Mucosa of descending colon (tissue), 3 donors: ENCODE measurements around the gene VCL. TPM values are rescaled to one million over a fixed set of nuclear protein-coding genes. Genes with fewer than 3 reads are reported as not detected.
A peak's percentile ranks its signal among the peaks of the same experiment; 100 is the strongest.

ENCODE experiments used
- ATAC-seq: fragments of 200-7000 bp; cut with Tn5 transposase; one replicate; pipeline ENCODE4 v1.9.1; 2020; ENCODE audit warnings: mild to moderate bottlenecking, moderate library complexity
- DNase-seq, 3 donors: peaks; one replicate each; pipeline ENCODE4 v3.0.0-alpha.2; 2020
- H3K36me3 ChIP-seq: fragments of 200-600 bp; one replicate; pipeline ENCODE4 v1.8.0; 2021; ENCODE audit warnings: low read depth, mild to moderate bottlenecking
- H3K4me1 ChIP-seq: fragments of 200-600 bp; one replicate; pipeline ENCODE4 v1.8.0; 2021; ENCODE audit warnings: low read depth, mild to moderate bottlenecking
- H3K4me3 ChIP-seq: fragments of 200-600 bp; one replicate; pipeline ENCODE4 v1.8.0; 2021; ENCODE audit warnings: mild to moderate bottlenecking
- H3K9me3 ChIP-seq: fragments of 200-600 bp; one replicate; pipeline ENCODE4 v1.8.0; 2021; ENCODE audit warnings: mild to moderate bottlenecking
- intact Hi-C, 2 donors: fragments of 100-400 bp; cut with DNase I in 1 of 2; cut with micrococcal nuclease in 1 of 2; formaldehyde crosslinking; loops; one replicate each; pipeline versions ENCODE4 v1.11.0 to v1.11.1; 2022; cut with DNase I, micrococcal nuclease
- total RNA-seq, 3 donors: library from RNA; stranded (reverse); fragmentation: NEBNext Ultra II Directional in 2 of 3; extraction: Animal tissue kit (Norgen Biotek cat#: 25700) in 2 of 3; gene quantifications; one replicate each; pipeline versions ENCODE4 v1.2.1 to v1.2.4, GENCODE V29; 2021 to 2023
- TF ChIP-seq, protein P1 (sequence below): fragments of 200-600 bp; IDR thresholded peaks from one replicate; pipeline ENCODE4 v1.8.0; 2022; ENCODE audit warnings: antibody characterized with exemption, mild to moderate bottlenecking
- donor health status: DM: no; HTN: no; CAD: no; lungs with moderate emphysema.
- donor health status: DM: no; HTN: no; CAD: no.
- donor health status: DM: no; HTN: yes; CAD: no.

VCL gene
- total RNA-seq, 3 donors from 2014 or later, result 114 to 292 (median 117) TPM

GRCh38 chr10:73991203-73991883 is 6.6 kb upstream of the VCL start:
- no peaks in the 10 kb centered on the region for H3K4me1 ChIP-seq
- DNase-seq, result no peak
- H3K4me3 ChIP-seq, result no peak overlapping the region
- no peaks in the 10 kb centered on the region for H3K36me3 ChIP-seq
- intact Hi-C loops, result no loop called here
- TF ChIP-seq, protein P1, sequence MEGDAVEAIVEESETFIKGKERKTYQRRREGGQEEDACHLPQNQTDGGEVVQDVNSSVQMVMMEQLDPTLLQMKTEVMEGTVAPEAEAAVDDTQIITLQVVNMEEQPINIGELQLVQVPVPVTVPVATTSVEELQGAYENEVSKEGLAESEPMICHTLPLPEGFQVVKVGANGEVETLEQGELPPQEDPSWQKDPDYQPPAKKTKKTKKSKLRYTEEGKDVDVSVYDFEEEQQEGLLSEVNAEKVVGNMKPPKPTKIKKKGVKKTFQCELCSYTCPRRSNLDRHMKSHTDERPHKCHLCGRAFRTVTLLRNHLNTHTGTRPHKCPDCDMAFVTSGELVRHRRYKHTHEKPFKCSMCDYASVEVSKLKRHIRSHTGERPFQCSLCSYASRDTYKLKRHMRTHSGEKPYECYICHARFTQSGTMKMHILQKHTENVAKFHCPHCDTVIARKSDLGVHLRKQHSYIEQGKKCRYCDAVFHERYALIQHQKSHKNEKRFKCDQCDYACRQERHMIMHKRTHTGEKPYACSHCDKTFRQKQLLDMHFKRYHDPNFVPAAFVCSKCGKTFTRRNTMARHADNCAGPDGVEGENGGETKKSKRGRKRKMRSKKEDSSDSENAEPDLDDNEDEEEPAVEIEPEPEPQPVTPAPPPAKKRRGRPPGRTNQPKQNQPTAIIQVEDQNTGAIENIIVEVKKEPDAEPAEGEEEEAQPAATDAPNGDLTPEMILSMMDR, result no peak
- H3K9me3 ChIP-seq, result no peaks in the 10 kb centered on the region
- no peak for ATAC-seq

- DNase-seq (peak; percentile 44 to 83 (median 59)), ATAC-seq (peak; percentile 96)
- intact Hi-C loops, result no loop called here
- no peaks in the 10 kb centered on the region for H3K4me1 ChIP-seq
- no peaks in the 10 kb centered on the region for H3K9me3 ChIP-seq
- H3K4me3 ChIP-seq, result no peak overlapping the region
- H3K36me3 ChIP-seq, result no peaks in the 10 kb centered on the region
- TF ChIP-seq, protein P1, result no peak
These were observed 6.1 kb upstream of the VCL start for GRCh38 chr10:73991884-73992245.

DNA sequence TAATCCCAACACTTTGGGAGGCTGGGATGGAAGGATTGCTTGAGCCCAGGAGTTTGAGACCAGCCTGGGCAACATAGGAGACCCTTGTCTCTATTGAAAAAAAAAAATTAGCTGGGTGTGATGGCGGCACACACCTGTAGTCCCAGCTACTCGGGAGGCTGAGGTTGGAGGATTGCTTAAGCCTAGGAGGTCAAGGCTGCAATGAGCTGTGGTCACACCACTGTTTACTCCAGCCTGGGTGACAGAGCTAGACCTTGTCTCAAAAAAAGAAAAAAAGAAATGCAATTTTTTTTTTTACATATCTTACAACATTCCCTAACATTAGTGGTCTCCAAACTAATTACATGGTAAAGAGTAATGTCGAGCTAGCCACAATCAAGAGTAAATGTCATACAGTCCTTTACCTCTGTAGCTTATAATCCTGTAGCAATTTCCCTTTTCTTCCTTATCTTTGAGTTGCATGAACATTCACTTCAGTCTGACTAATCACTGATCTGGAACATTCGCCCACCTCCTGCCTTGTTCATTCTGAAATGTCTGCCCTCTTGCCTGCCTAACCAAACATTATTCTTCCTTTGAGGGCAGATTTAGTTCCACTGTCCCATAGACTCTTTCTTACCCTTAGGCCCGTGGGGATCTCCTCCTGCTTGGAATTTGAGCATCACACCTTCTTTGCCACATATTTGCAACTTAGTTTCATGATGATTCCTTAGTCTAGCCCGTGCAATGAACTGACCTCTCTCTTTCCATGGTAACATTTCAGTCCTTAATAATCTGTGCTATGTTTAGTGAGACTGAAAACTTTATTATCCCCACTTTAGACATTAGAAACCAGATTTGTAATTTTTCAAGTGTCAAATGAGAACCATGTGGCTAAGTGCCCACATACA is 4.8 kb upstream of the VCL start:
- no peak for DNase-seq
- H3K9me3 ChIP-seq, result no peaks in the 10 kb centered on the region
- ATAC-seq, result no peak
- intact Hi-C loops, result no loop called here
- H3K36me3 ChIP-seq, result no peaks in the 10 kb centered on the region
- H3K4me3 ChIP-seq, result no peak overlapping the region
- TF ChIP-seq, protein P1, result no peak
- H3K4me1 ChIP-seq, result peaks cover 4% of the 10 kb centered on the region

- Histone ChIP-seq H3K9me3 (no peaks in the 10 kb centered on the region), H3K4me3 (no peak overlapping the region), H3K36me3 (no peaks in the 10 kb centered on the region), H3K4me1 (peaks cover 9% of the 10 kb centered on the region)
- TF ChIP-seq, protein P1, result no peak
- no peak for DNase-seq
- ATAC-seq, result no peak
- intact Hi-C loops, result no loop called here
These were observed 2.9 kb upstream of the VCL start for GRCh38 chr10:73995035-73995358.

DNA sequence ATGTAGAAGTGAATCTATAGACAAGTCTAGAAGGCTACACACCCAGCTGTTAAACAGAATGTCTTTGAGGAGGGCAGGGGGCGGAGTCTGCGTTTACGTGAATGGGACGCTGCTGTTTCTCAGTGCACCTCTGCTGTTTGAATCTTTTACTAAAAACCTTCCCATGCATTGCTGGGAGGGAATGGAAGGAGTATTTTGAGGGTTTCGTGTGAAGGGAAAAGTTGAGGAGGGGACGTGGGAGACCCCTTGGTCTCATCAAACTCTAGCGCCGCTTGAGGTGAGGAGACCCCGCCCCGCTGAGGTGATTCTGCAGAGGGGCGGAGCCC is 492 bp upstream of the VCL start:
- peak; percentile 63 for ATAC-seq
- DNase-seq, result peak in 1 of 3 donors; percentile 93
- TF ChIP-seq, protein P1, result no peak
- Histone ChIP-seq H3K4me1 (peaks cover 16% of the 10 kb centered on the region), H3K4me3 (peak overlapping the region; percentile 90), H3K9me3 (no peaks in the 10 kb centered on the region), H3K36me3 (no peaks in the 10 kb centered on the region)
- intact Hi-C loops, result no loop called here
